Endometrial microvascular endothelial cells (primary cell): ENCODE measurements around the gene LRRK1. TPM values are rescaled to one million over a fixed set of nuclear protein-coding genes. Genes with fewer than 3 reads are reported as not detected.

ENCODE experiments used
- total RNA-seq: library from RNA; depleted of rRNA; stranded (reverse); fragments of >200 nt; gene quantifications from one replicate; pipeline ENCODE4 v1.2.3, GENCODE V29; 2015; ENCODE audit errors: inconsistent ontology term

Gene LRRK1
- total RNA-seq, 1 donor from 2014 or later, result 8.4 TPM

Other genes starting within 250 kb of the LRRK1 start
- gene ALDH1A3, start 39.5 kb upstream of the LRRK1 start, total RNA-seq, result 1.7 TPM